HPDE6-E6E7 (cell line): ENCODE measurements around the gene GPR17.

ENCODE experiments used
- DNase-seq: peaks from one replicate; pipeline ENCODE4 v3.0.0; 2011; ENCODE audit warnings: missing footprints; ENCODE audit errors: extremely low spot score

The GPR17 gene

GRCh38 chr2:127671557-127672302 lies 25.8 kb downstream of the GPR17 start:
- DNase-seq = no peak

- DNase-seq = no peak
These were observed 26.6 kb downstream of the GPR17 start for GRCh38 chr2:127672341-127673224.

GRCh38 chr2:127673291-127674069 lies 27.5 kb downstream of the GPR17 start:
- DNase-seq = no peak

GRCh38 chr2:127674241-127675209 lies 28.6 kb downstream of the GPR17 start:
- no peak for DNase-seq

GRCh38 chr2:127675331-127676261 lies 29.6 kb downstream of the GPR17 start, which contains the start of gene LIMS2:
Gene LIMS2 (minus strand): TSS chr2:127675530. CDS start chr2:127675024, 506 bp downstream.
- no peak for DNase-seq

- DNase-seq = no peak
These were observed 31.0 kb downstream of the GPR17 start for GRCh38 chr2:127676906-127677305.

- DNase-seq = no peak
These were observed 32.6 kb downstream of the GPR17 start for GRCh38 chr2:127678531-127678930.

- DNase-seq = no peak
These were observed 33.0 kb downstream of the GPR17 start for GRCh38 chr2:127678991-127679390.

- DNase-seq = no peak
These were observed 33.9 kb downstream of the GPR17 start for GRCh38 chr2:127679680-127680361.

- DNase-seq = no peak
These were observed 34.8 kb downstream of the GPR17 start for GRCh38 chr2:127680706-127681287.

- no peak for DNase-seq
These were observed 35.4 kb downstream of the GPR17 start for GRCh38 chr2:127681288-127681804.

GRCh38 chr2:127681976-127682857 lies 36.3 kb downstream of the GPR17 start:
- no peak for DNase-seq

GRCh38 chr2:127683056-127683455 lies 37.1 kb downstream of the GPR17 start:
- no peak for DNase-seq

- no peak for DNase-seq
These were observed 37.8 kb downstream of the GPR17 start for GRCh38 chr2:127683757-127684156.

GRCh38 chr2:127685410-127686080 lies 39.6 kb downstream of the GPR17 start:
- no peak for DNase-seq

GRCh38 chr2:127688405-127688804 lies 42.5 kb downstream of the GPR17 start:
- DNase-seq = no peak

- no peak for DNase-seq
These were observed 44.7 kb downstream of the GPR17 start for GRCh38 chr2:127690696-127691095.
